NCI-H2107 treated with DMSO at 0.1 percent for 48 hours (cell line): Measurements from ENCODE around the gene FXN.
"Not testable (repeated sequence)": the region's sequence is repeated elsewhere in the genome, so short reads cannot be mapped to it uniquely, and the experiment has no call there.

ENCODE experiments used
- DNase-seq: peaks from one replicate; lab custom pipeline; 2025; ENCODE audit not compliant: unreplicated experiment; lab: John Stamatoyannopoulos, UW

Gene FXN

GRCh38 chr9:69035438-69036308 lies at the start of gene FXN:
Gene FXN (plus strand): TSS chr9:69035752. CDS start chr9:69035783, 31 bp downstream.
- no peak for DNase-seq

GRCh38 chr9:68986949-68987348 lies 48.6 kb upstream of the FXN start:
- DNase-seq = not testable (repeated sequence)

DNA sequence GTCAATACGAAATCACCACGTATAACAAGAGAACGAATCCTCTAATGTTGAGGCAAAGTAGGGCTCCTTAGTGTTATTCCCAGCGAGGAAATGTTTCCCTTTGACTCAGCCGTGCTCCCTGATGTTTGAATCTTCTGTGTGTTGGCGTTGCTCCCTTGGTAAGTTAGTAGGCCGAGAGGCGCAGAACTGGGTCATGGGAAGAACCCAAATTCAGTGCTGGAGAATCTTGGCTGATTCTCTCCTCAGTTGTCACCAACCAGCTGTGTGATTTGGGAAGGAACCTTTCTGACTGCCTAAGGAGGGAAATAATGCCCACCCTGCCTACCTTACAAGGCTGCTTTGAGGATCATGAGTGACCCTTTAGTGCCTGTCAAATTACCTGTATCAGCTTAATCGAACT lies 44.1 kb upstream of the FXN start:
- no peak for DNase-seq

DNA sequence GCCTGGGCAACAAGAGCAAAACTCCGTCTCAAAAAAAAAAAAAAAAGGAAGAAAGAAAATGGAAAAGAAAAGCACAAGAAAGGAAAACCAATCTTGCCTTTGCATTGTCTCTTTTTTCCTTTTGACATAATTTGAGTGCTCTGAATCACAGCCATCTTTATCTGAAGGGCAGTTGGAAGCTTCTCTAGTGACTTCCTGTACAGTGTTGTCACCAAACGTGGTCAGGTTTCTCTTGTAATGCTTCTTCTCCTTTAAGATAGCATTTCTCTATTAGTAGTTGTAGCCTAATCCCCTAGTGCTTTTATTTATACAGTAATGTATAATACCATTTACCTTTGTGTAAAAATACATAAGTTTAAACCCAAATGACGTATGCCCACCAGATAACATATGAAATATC lies 39.8 kb upstream of the FXN start:
- no peak for DNase-seq

GRCh38 chr9:68996462-68996861 lies 39.1 kb upstream of the FXN start:
- DNase-seq = no peak

GRCh38 chr9:68997666-68998065 lies 37.9 kb upstream of the FXN start:
- DNase-seq = no peak

- DNase-seq = no peak
These were observed 37.2 kb upstream of the FXN start for GRCh38 chr9:68998385-68998784.

DNA sequence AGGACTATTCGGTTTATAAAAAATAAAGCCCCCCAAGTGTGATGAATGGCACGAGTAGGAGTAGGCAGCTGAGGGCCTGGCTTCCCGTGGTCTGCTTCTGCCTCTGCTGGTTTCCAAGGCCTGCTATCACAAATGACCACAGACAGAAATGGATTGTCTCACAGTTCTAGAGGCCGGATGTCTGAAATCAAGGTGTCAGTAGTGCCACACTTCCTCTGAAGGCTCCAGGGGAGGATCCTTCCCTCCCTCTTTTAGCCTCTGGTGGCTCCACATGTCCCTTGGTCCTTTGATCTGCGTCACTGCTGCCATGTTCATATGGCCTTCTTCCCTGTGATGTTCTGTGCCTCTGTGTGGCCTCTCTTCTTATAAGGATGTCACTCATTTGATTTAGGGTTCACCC lies 36.7 kb upstream of the FXN start:
- DNase-seq = no peak

DNA sequence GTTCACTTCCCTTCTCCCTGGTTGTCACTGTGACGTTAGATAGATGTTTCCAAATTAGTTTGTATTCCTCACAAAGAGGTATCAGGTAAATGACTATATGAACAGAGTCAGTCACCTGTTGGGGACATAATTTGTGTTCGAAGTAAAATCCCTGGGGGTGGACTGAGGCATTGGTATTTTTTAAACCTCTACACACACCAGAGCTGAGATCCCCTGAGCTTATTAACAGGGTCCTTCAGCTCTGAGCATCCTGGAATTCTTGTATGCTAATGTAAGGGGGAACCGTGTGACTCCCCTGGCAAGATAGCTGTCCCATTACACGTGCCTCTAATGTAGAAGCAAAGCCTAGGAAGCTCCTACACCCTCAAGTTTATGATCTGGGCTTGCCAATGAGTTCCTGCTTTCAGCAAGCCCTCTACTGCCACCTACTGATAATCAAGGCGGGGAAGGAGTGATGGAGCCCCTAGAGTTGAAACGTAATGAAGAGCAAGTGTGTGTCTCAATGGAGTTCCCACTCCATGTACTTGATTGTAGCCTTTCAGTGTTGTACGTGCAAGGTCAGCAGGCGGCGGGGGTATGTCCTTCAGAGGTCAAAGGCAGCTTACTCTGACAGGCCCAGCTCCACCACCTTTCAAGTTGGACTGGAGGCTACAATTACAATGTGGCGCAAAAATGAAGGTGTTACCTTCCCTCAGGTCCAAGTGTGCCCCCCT lies 36.0 kb upstream of the FXN start:
- DNase-seq = peak; percentile 47

GRCh38 chr9:69001921-69002320 lies 33.6 kb upstream of the FXN start:
- DNase-seq = no peak

DNA sequence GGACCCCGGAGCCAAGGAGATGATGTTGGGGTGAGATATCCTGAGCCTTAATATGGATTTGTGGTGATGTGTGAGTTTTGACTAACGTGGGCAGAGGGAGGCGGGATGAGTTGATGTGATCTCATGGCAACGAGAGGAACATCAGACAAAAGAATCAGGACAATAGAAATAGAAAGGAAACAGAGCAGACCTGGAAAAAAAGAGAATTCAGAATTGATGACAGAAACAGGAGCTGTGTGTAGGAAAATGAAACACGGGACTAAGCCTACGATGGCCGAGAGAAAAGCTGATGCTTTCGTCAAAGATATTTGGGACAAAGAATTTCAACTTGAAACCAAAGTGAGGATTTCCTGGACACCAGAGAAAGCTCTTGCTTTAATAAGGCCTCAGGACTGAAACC lies 32.5 kb upstream of the FXN start:
- DNase-seq = no peak

DNA sequence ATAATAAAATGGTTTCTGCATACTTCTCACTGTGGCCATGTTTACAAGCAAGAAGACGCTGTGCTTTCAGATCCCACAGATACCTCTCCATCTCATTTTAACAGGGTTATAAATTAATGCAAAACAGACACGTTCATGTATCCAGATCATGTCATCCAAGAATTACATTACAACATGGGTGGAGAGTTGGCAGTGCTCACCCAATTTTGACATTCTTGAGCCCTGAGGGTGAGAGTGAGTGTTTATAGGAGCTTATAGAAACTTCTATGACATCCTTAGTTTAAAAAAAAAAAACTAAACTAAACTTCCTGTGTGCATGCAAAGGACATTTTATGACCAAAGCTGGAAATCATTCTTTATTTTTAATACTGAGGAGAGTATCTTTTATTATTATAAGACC lies 30.7 kb upstream of the FXN start:
- DNase-seq = no peak

DNA sequence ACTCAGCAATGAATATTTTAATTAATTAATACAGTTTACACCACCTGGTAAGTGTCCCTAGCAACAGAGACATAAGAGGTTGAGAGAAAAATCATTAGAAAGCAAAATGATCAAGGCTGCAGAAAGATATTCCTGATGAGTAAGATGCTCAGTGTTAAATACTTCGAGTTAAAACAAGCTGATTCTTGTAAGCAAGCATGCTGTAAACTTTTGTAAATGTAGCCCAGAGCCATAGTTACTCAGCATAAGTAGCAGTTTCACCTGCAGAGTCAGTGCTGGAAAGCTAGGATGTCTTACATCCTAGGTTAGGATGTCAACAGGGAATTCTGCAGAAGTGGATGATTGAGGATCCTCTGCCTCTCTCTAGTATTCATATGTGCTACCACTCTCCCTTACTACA lies 25.8 kb upstream of the FXN start:
- no peak for DNase-seq

GRCh38 chr9:69012696-69013381 lies 22.7 kb upstream of the FXN start:
- no peak for DNase-seq

DNA sequence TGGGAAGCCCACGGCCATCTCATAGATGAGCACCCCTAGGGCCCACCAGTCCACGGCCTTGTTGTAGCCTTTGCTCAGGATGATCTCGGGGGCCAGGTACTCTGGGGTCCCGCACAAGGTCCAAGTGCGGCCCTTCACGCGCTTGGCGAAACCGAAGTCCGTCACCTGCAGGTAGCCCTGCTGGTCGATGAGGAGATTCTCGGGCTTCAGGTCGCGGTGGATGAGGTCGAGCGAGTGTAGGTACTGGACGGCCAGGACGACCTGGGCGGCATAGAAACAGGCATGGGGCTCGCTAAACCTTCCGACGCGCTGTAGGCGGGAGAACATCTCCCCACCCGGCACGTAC lies 22.2 kb upstream of the FXN start:
- no peak for DNase-seq

GRCh38 chr9:69014013-69014412 lies 21.5 kb upstream of the FXN start, which contains the start of gene PRKACG:
Gene PRKACG (minus strand): TSS chr9:69014113. CDS start chr9:69014092, 21 bp downstream.
- DNase-seq = no peak

GRCh38 chr9:69016191-69017096 lies 19.1 kb upstream of the FXN start:
- no peak for DNase-seq

DNA sequence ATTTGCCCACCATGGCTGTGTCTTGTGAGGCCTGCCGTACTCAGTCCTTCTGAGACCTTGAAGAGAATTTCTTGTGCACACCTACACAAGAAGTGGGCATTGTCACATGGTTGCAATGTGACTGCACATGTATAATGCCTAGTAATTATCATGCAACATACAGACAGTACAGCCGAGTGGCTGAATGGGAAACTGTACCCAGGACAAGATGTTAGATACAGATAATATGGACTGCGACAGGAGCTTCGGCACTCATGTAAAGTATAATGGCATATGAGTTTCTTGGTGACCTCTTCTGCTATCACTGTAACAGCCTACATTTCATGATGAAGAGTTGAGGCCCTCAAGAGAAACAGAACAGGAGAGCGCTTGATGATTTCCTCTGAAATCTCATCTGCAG lies 16.8 kb upstream of the FXN start:
- DNase-seq = no peak

- peak; percentile 67 for DNase-seq
These were observed 15.7 kb upstream of the FXN start for GRCh38 chr9:69019808-69020207.

DNA sequence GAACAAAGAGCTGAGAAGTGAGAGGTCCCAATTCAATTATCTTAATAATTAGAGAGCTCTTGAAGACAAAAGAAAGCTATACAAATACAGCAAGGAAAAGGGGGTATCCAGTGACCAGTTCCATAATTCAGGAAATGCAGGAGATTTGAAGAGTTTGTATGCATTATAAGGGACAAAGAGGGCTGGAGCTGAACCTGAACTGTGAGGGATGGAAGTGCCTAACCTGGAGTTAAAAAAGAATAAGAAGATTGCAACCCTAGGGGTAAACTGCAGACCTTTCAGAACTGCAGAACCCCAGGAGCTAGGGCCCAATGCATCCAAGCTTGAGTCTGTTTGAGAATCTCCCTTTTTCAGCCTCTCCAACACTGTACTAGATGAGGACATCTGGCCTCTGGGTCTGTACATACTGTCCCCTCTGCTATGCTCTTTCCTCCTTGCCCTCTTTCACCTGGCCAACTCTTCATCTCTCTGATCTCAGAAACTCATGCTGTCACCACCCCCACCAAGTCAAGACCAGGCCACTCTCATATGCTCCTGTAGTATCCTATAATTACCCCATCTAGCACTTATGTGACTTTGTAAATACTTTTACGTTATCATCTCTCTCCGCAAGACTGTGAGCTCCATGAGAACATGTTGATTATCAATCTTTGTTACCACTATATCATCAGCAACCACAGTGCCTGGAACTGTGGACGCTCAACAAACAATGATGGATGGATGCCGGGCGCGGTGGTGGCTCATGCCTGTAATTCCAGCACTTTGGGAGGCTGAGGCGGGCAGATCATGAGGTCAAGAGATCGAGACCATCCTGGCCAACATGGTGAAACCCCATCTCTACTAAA lies 15.0 kb upstream of the FXN start:
- peak; percentile 67 for DNase-seq
